Endothelial cell of umbilical vein (primary cell): ENCODE measurements around the gene DNAJB13. TPM values are rescaled to one million over a fixed set of nuclear protein-coding genes. Genes with fewer than 3 reads are reported as not detected.

Experiments used
- BruUV-seq: library from RNA; stranded (reverse); fragments of 400-500 nt; replicated peaks from 2 replicates; lab custom pipeline; 2021; lab: Mats Ljungman, UMichigan
- CTCF ChIA-PET: fragments of 300-600, 350-600 bp; sonication (Branson Sonifier 250); formaldehyde crosslinking; loops from one replicate; lab custom pipeline; 2021; ENCODE audit warnings: antibody characterized with exemption, inconsistent platforms; lab: Charles Lee
- POLR2A ChIA-PET: fragments of 300-600, 350-600 bp; sonication (Branson Sonifier 250); formaldehyde crosslinking; loops from one replicate; lab custom pipeline; 2021; ENCODE audit warnings: antibody characterized with exemption, inconsistent platforms; lab: Charles Lee
- DNase-seq: peaks from one replicate; pipeline ENCODE4 v3.0.0-alpha.2; 2011; ENCODE audit warnings: low read depth, low spot score
- FAIRE-seq: peaks from 2 replicates; lab custom pipeline; 2011; peaks lifted over from hg19 to GRCh38; lab: Jason Lieb, UNC
- H2AFZ ChIP-seq: 2 replicates; pipeline ENCODE4 v1.6.0; 2012; ENCODE audit warnings: low read depth, low read length, control low read depth, inconsistent platforms
- H3K27ac ChIP-seq: 2 replicates; pipeline ENCODE4 v1.5.1; 2011; ENCODE audit warnings: low read depth, mild to moderate bottlenecking, control low read depth, low read length, moderate library complexity; ENCODE audit not compliant: insufficient read depth
- H3K27me3 ChIP-seq, 2 experiments: 2 replicates each; pipeline versions ENCODE4 v1.6.0 to v1.6.1; 2011; ENCODE audit warnings: low read length in 2 of 2, mixed read lengths in 1 of 2; ENCODE audit not compliant: control insufficient read depth in 2 of 2, insufficient read depth in 2 of 2
- H3K36me3 ChIP-seq, 2 experiments: 2 replicates in 1 of 2; 3 replicates in 1 of 2; pipeline ENCODE4 v1.5.1; 2011; ENCODE audit warnings: low read length in 2 of 2, mild to moderate bottlenecking in 1 of 2, moderate library complexity in 1 of 2; ENCODE audit not compliant: control insufficient read depth in 2 of 2, insufficient read depth in 2 of 2; ENCODE audit errors: extremely low read depth in 1 of 2
- H3K4me1 ChIP-seq: 3 replicates; pipeline ENCODE4 v1.5.1; 2011; ENCODE audit warnings: mild to moderate bottlenecking, low read length; ENCODE audit not compliant: control insufficient read depth, insufficient read depth; ENCODE audit errors: extremely low read depth
- H3K4me2 ChIP-seq: 2 replicates; pipeline ENCODE4 v1.6.1; 2011; ENCODE audit warnings: low read length, control low read depth, mixed read lengths; ENCODE audit not compliant: insufficient read depth
- H3K4me3 ChIP-seq, 3 experiments: fragments of 200-600 bp in 1 of 3; sonication (generic), shearing (Covaris generic) in 1 of 3; replicated peaks in 1 of 3; 2 replicates each; pipeline ENCODE4 v1.5.1; 2011 to 2016; ENCODE audit warnings: control low read depth in 3 of 3, low read length in 3 of 3, mild to moderate bottlenecking in 2 of 3, inconsistent platforms in 1 of 3, low read depth in 1 of 3, moderate library complexity in 1 of 3; ENCODE audit not compliant: insufficient read depth in 1 of 3
- H3K79me2 ChIP-seq: 2 replicates; pipeline ENCODE4 v1.6.0; 2012; ENCODE audit warnings: low read length, inconsistent platforms; ENCODE audit not compliant: control insufficient read depth, insufficient read depth
- H3K9ac ChIP-seq: replicated peaks from 2 replicates; pipeline ENCODE3; 2011; ENCODE audit warnings: low read length, control low read depth; ENCODE audit not compliant: insufficient read depth; ENCODE audit errors: extremely low read depth
- H3K9me1 ChIP-seq: replicated peaks from 3 replicates; pipeline ENCODE4 v1.6.0; 2011; ENCODE audit warnings: mild to moderate bottlenecking, low read length; ENCODE audit not compliant: control insufficient read depth, insufficient read depth; ENCODE audit errors: extremely low read depth
- H3K9me3 ChIP-seq: replicated peaks from 2 replicates; pipeline ENCODE4 v1.5.1; 2012; ENCODE audit warnings: low read length, inconsistent platforms; ENCODE audit not compliant: control insufficient read depth, insufficient read depth
- H4K20me1 ChIP-seq: replicated peaks from 2 replicates; pipeline ENCODE3; 2011; ENCODE audit warnings: mild to moderate bottlenecking, low read length; ENCODE audit not compliant: control insufficient read depth, insufficient read depth; ENCODE audit errors: extremely low read depth
- CTCF ChIP-seq, 2 donors: IDR thresholded peaks; 1 replicate in 1 of 2; 2 replicates in 1 of 2; pipeline ENCODE4 v1.5.1; 2011; ENCODE audit warnings: low read length in 2 of 2, mild to moderate bottlenecking in 2 of 2, moderate library complexity in 2 of 2, control low read depth in 1 of 2, inconsistent platforms in 1 of 2, low read depth in 1 of 2; ENCODE audit not compliant: insufficient read depth in 1 of 2; ENCODE audit errors: extremely low read depth in 1 of 2
- EZH2 ChIP-seq: IDR thresholded peaks from 2 replicates; pipeline ENCODE4 v1.6.1; 2012; ENCODE audit warnings: borderline replicate concordance, low read depth, mild to moderate bottlenecking, moderate library complexity, low read length, inconsistent platforms; ENCODE audit not compliant: severe bottlenecking
- FOS ChIP-seq: IDR thresholded peaks from 2 replicates; pipeline ENCODE4 v1.6.1; 2011; ENCODE audit warnings: mild to moderate bottlenecking, low read length, moderate library complexity, borderline replicate concordance; ENCODE audit not compliant: insufficient read depth
- GATA2 ChIP-seq: IDR thresholded peaks from 2 replicates; pipeline ENCODE4 v1.7.0; 2011; ENCODE audit warnings: low read depth, mild to moderate bottlenecking, moderate library complexity, mixed read lengths, low read length; ENCODE audit not compliant: insufficient read length, insufficient read depth
- JUN ChIP-seq: IDR thresholded peaks from 2 replicates; pipeline ENCODE4 v1.6.1; 2011; ENCODE audit warnings: borderline replicate concordance, low read depth; ENCODE audit not compliant: insufficient read length, insufficient read depth
- MYC ChIP-seq: IDR thresholded peaks from one replicate; pipeline ENCODE4 v1.6.1; 2011; ENCODE audit warnings: mild to moderate bottlenecking, low read depth, low read length
- POLR2A ChIP-seq: IDR thresholded peaks from 2 replicates; pipeline ENCODE4 v1.6.1; 2012; ENCODE audit warnings: low read depth, mild to moderate bottlenecking, control low read depth, low read length
- POLR2AphosphoS5 ChIP-seq: IDR thresholded peaks from 2 replicates; pipeline ENCODE4 v1.6.1; 2012; ENCODE audit warnings: low read depth, mild to moderate bottlenecking, control low read depth, low read length, moderate library complexity; ENCODE audit not compliant: insufficient read depth
- dilution Hi-C: fragments of 300-500 bp; cut with MboI; formaldehyde crosslinking; loops from one replicate; pipeline ENCODE4 v1.15.0; 2019; ENCODE audit warnings: low sequenced_read_pairs; ENCODE audit not compliant: extremely low pct_ligation_motif_present
- intact Hi-C: fragments of 100-400 bp; cut with micrococcal nuclease; formaldehyde crosslinking; loops from one replicate; pipeline ENCODE4 v1.10.0; 2022
- polyA plus RNA-seq, 4 experiments: library from polyadenylated mRNA; depleted of rRNA in 3 of 4; stranded (reverse) in 3 of 4; unstranded in 1 of 4; fragments of >200 nt; gene quantifications; 2 replicates each; pipeline versions ENCODE4 v1.2.1 to v1.2.3, GENCODE V29; 2011 to 2012; ENCODE audit warnings: missing spikeins in 1 of 4
- total RNA-seq: library from RNA; stranded (reverse); gene quantifications from 2 replicates; pipeline ENCODE4 v1.2.3, GENCODE V29; 2021
- TF ChIP-seq, protein P1 (sequence below): IDR thresholded peaks from 2 replicates; pipeline ENCODE4 v1.6.1; 2011; ENCODE audit not compliant: insufficient read depth, insufficient read length

Gene DNAJB13
- total and polyA plus RNA-seq, 2 donors (not counting 3 experiments of a cell fraction or from before 2014, with no cell fraction given): 0.07 to 0.46 TPM

DNA sequence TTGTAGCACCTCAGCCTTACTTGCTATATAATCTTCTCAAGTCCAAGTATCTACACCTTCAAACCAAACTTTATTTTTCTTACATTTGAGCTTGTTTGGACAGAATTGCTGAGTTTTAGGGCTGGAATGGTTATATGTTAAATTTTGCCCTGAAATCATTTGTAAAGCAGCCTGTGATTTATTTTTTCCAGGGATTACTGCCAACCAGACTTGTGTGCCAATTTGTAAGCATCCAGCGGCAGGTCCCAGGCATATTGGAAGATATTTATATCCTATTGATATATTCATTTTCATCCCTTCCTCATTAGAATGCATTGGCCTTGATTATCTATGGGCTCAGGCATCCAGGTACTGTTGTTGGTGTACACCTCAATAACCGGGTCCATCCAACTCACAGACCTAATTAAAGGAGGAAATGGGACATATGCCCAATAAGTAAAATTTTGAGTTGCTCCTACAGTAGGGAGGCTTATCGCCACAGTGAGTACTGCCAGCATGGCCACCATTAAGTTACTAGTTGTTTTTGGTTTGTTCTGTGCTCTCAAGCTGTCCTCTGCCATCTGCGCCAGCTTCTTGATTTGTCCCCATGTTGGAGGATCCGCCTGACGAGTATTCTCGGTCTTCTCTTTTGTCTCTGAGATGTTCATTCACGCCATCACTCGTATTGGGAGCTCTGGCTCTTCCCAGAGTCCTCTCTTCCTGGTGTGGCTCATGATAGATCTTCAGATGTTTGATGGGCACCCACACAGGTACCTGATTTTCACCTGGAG lies 9.8 kb upstream of the DNAJB13 start:
- DNase-seq (no peak), FAIRE-seq (no peak)
- no peaks in the 10 kb centered on the region for H3K36me3 ChIP-seq
- no peak overlapping the region for H2AFZ ChIP-seq
- H3K4me1 ChIP-seq: no peaks in the 10 kb centered on the region
- H3K4me2 ChIP-seq: no peak overlapping the region
- no peak overlapping the region for H3K27ac ChIP-seq
- dilution Hi-C loops (no loop called here), intact Hi-C loops (no loop called here)
- H3K9me3 ChIP-seq: no peaks in the 10 kb centered on the region
- H3K9ac ChIP-seq: no peak overlapping the region
- H3K4me3 ChIP-seq: no peak overlapping the region
- TF ChIP-seq MYC (no peak), POLR2AphosphoS5 (no peak), FOS (no peak), EZH2 (no peak), JUN (no peak), CTCF (IDR thresholded peaks at IDR 0.05; ENCODE audit: extremely low read depth in 1 of 2, insufficient read depth in 1 of 2, low read depth in 1 of 2, low read length in 2 of 2) (no peak), POLR2A (no peak), GATA2 (no peak)
- TF ChIP-seq, protein P1, sequence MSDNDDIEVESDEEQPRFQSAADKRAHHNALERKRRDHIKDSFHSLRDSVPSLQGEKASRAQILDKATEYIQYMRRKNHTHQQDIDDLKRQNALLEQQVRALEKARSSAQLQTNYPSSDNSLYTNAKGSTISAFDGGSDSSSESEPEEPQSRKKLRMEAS: no peak
- ChIA-PET CTCF (interaction anchor here (1.9 kb wide), 1 partner anchor 10 kb away, joined by 7 read pairs; no protein-coding TSS in a partner anchor), POLR2A (no interaction called here)
- H3K9me1 ChIP-seq: no peaks in the 10 kb centered on the region
- no peaks in the 10 kb centered on the region for H3K79me2 ChIP-seq
- no peaks in the 10 kb centered on the region for H4K20me1 ChIP-seq
- H3K27me3 ChIP-seq: no peaks in the 10 kb centered on the region
- BruUV-seq: no TSS peak
